ENCODE measurements around the gene UPK3A.

The UPK3A gene

GRCh38 chr22:45332001-45332400 is 47.3 kb downstream of the UPK3A start:
- FAIRE-seq, result no peak

GRCh38 chr22:45334068-45334467 is 49.3 kb downstream of the UPK3A start:
- FAIRE-seq, result no peak

GRCh38 chr22:45334528-45334927 is 49.8 kb downstream of the UPK3A start:
- FAIRE-seq, result no peak

- no peak for FAIRE-seq
Measured at GRCh38 chr22:45335021-45335818, 50.5 kb downstream of the UPK3A start.

GRCh38 chr22:45335854-45336522 is 51.2 kb downstream of the UPK3A start:
- FAIRE-seq, result no peak

- no peak for FAIRE-seq
Measured at GRCh38 chr22:45336971-45337431, 52.3 kb downstream of the UPK3A start.

- FAIRE-seq, result no peak
Measured at GRCh38 chr22:45337536-45337935, 52.8 kb downstream of the UPK3A start.

- FAIRE-seq, result no peak
Measured at GRCh38 chr22:45338795-45339194, 54.0 kb downstream of the UPK3A start.

- FAIRE-seq, result no peak
Measured at GRCh38 chr22:45340323-45340722, 55.6 kb downstream of the UPK3A start.

GRCh38 chr22:45341498-45341897 is 56.7 kb downstream of the UPK3A start:
- no peak for FAIRE-seq

- FAIRE-seq, result no peak
Measured at GRCh38 chr22:45343143-45343542, 58.4 kb downstream of the UPK3A start.

- no peak for FAIRE-seq
Measured at GRCh38 chr22:45344334-45344733, 59.6 kb downstream of the UPK3A start.
